IPS DF 19.7 (cell line): ENCODE data around the gene NECTIN1.

Experiments
- DNase-seq: peaks from one replicate; pipeline ENCODE4 v3.0.0-alpha.2; 2013; ENCODE audit warnings: low read depth, low spot score

The NECTIN1 gene

DNA sequence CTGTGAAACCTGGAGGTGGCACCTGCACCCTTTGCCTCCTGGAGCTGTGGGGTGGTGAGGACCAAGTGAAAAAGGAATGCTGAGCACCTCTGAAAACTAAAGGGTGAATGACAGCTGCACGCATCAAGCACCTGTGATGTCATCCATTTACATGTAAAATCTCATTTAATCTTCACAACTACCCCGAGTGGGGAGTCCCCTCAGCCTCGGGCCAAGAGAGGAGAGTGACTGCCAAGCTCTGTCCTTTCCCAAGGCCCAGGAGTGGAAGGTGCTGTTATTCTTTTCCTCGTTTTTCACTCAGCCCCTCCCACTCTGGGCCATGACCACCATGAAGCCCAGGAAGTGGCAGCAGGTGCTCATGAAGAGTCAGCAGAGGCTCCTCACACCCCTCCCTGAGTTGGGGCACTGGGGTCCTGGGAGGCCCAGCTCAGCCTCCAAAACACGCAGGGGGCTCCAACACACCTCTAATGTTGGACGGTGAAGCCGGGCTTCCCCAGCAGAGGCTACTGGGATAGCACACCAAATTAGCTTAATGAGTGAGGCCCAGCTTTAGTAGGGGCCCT, 35.7 kb downstream of the NECTIN1 start:
- DNase-seq = no peak

GRCh38 chr11:119692540-119692820, 36.5 kb downstream of the NECTIN1 start:
- no peak for DNase-seq

- DNase-seq = no peak
Observed at GRCh38 chr11:119691701-119692539, 37.1 kb downstream of the NECTIN1 start.

- no peak for DNase-seq
Observed at GRCh38 chr11:119691020-119691666, 37.9 kb downstream of the NECTIN1 start.

DNA sequence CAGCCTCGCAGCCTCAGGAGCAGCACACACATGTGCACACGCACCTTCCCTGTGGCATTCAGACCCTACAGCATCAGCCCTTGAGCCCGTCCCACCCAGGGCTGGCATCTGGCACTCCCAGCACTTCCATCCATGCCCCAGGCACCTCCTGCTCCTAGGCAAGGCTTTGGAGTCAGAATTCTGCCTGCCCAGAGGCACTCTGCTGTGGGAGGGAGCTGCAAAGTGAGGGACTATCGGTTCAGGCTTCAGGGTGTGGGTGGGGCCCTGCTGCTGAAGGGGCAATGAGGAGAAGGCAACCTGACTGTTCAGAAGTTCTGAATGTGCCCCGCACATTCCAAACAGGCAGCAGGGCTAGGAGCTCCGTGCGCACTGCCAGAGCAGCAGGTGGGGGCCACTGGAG, 39.7 kb downstream of the NECTIN1 start:
- DNase-seq = no peak

DNA sequence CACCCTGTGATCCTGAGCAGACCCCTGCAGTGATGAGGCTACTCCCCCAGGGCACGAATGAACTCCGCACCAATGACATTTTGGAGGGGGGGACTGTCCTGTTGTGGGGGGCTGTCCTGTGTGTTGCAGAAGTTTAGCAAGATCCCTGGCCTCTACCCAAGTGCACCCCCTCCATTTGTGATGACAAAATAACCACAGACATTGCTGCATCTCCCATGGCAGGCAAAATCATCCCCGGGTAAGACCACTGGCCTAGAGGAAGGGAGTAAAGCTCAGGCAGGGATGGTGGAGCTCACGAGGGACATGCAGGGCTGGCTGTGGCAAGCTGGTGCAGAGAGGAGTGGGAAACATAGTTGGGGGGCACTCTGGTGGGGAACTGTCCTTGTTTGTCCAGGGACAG, 40.6 kb downstream of the NECTIN1 start:
- DNase-seq = no peak

- no peak for DNase-seq
Observed at GRCh38 chr11:119687373-119688046, 41.5 kb downstream of the NECTIN1 start.

DNA sequence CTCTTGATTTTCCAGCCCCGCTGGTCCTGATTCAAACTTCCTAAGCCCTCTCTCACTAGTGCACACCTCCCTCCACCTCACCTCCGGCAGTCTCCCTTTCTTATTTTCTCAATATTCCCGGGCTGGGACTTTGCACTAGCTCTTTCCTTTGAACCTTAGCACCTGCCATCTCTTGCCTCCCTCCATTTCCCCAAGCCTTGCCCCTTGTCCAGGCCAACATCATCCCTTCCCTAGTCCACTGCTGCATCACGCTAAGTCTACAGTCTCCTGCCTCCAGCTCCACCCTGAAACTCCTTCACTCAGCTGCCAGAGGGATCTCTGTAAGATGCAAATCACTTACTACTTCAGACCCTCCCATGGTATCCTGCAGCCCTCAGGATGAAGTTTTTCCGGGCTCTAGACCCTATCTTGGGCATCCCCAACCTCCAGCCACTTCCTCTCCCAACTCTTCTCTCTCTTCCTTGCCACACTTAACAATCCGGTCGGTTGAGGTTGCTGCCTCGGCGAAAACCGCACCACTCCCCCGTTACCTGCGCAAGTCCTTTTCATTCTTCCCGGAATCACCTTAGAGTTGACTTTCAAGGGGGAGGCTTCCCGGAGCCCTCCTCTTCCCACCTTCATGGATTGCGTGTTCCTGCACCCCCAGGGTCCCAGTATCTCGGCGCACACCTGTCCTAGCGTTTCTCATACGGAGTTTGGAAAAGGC, 42.7 kb downstream of the NECTIN1 start:
- no peak for DNase-seq

GRCh38 chr11:119685111-119685746, 43.8 kb downstream of the NECTIN1 start:
- no peak for DNase-seq

DNA sequence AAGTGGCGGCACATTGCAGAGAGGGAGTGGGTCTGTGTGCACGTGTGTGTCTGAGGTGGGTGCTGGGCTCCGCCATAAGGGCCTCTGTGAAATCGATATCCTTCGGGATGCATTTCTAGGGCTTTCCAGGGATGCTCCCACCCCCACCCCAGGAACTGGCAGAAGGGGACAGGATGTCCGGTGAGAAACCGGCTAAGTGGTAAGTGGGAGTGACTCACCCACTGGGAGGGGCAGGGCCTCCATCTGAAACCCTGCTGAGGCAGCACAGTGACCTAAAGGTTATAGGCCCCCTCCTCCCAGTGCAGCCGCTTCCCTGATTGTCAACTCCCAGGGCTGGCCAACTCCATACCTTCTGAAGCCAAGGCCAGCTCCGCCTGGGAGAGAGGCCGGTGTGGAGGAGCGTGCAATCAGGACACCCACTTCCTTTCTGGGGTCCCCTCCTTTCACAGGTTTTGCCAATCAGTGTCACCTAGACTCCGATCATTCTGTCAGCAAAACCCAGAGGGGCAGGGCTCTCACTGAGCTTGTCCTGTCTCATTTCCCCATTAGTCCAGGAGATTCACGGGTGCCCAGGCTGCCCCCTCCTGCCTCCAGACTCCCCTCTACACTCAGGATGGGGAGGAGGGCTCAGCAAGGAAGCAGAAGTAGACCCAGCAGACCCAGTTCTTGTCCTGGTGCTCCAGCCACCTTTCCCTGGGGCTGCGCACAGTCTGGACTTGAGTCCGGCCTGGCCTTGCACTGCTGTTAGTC, 44.5 kb downstream of the NECTIN1 start:
- DNase-seq = no peak

DNA sequence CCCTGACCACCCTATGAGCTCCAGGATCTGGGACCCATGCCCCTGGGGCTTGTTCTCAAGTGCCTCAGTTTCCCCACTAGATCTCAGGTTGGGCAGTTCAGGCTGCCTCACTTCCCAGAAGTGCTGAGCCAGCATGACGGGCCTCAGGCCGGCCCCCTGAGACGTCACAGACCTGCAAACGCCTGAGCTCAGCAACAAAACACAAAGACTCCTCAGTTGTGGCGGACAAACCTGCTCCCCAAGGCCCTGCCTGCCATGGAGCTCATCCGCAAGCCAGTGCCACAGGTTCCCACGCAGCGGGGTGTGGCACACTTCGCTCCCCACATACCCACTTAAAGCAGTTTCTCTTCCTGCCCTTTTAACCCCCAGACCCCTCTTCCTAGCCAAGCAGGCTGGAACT, 45.2 kb downstream of the NECTIN1 start:
- no peak for DNase-seq

GRCh38 chr11:119681361-119681910, 47.6 kb downstream of the NECTIN1 start:
- no peak for DNase-seq

DNA sequence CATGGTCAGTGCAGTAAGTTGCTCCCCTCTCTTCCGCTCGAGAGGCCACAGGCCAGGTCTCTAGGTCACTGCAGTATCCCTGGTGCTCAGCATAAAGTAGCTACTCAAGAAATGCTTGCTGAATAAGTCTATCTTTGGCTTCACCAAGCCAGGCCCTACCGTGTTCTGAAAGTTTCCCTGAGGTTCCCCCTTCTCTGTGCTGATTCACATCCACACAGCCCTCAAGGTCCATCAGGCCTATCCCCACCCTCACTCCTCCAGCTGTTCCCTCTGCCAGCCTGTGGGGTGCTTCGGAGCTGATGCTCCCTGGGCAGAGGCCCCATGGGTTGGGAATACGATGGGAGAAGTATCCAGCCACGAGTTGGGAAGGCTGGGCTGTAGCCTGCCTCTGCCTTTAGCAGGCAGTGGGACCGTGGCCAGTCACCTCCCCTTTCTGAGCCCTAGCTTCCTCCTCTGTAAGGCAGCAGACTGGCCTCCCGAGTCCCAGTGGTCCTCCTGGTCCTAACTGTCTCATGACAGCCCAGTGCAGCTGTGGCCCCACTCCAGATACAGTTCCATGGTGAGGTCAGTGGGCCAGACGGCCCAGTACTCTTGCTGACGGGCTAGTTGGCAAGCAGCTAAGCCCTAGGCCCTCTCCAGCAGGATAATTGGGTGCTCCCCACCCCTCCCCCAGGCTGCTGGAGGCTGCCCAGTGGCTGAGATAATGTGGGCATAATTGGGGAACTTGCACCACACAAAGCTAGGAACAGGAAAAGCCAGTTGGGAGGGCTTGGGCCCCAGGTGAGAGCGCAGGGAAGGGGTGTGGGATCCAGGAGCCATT, 48.2 kb downstream of the NECTIN1 start:
- DNase-seq = no peak

GRCh38 chr11:119679346-119679745, 49.7 kb downstream of the NECTIN1 start:
- no peak for DNase-seq

GRCh38 chr11:119678351-119678750, 50.6 kb downstream of the NECTIN1 start:
- no peak for DNase-seq

- no peak for DNase-seq
Observed at GRCh38 chr11:119677840-119678239, 51.2 kb downstream of the NECTIN1 start.

DNA sequence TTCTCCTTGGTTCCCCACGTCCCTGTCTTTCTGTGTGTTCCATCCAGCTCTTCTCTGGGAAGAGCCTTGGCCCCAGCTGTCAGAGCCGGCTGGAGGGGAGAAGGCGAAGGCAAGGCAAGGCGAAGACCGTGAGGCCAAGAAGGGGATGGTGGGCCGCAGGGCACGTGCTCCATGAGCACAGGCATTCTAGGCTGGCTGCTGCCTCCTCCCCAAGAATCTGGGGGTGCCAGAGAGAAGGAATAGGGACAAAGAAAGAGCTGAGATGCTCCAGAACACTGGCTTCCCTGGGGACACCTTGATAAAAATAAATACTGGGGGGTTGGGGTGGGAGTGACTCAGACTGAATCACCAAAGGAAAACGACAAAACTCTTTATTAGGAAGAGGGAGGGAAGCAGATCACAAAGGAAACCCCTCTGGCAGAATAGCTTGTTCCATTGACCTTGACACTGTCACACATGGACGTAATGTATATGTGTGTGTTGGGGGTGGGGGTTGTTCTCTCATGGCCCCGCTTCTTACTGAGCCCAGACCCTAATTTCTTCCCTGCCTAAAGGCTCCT, 52.5 kb downstream of the NECTIN1 start:
- no peak for DNase-seq

DNA sequence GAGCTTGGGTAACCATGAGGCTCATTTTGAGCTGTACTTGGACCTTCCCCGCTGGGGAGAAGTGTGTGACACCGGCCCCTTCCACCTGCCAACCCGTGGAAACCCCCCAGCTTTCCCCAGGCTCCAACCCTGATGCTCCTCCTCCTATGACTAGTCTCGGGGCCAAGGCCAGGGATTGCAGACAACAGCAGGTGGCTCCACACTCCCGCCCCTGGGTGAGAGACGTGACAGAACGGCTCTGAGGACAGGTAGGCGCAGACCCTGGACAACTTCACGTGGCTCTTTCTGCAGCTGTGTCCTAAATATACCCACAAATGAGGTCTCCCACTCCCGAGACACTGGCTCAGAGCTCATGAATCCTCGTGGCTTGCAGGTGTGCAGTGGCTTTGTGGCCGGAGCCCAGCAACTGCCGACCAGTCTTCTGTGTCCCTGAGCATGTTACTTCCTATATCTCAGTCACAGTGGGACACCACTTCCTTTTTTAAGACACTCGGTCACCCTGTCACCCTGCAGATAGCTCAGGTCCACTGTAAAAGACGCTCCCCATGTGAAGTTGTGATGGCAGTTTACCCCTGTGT, 55.2 kb downstream of the NECTIN1 start:
- DNase-seq = no peak
